HG02973 (cell line): ENCODE results near the gene UST.
"Not testable (repeated sequence)": the region's sequence is repeated elsewhere in the genome, so short reads cannot be mapped to it uniquely, and the experiment has no call there.

Experiments used
- ATAC-seq: cut with Tn5 transposase; IDR thresholded peaks from one replicate; pipeline ENCODE4 v1.9.1; 2021; ENCODE audit warnings: moderate library complexity; ENCODE audit not compliant: unreplicated experiment

Gene UST

DNA sequence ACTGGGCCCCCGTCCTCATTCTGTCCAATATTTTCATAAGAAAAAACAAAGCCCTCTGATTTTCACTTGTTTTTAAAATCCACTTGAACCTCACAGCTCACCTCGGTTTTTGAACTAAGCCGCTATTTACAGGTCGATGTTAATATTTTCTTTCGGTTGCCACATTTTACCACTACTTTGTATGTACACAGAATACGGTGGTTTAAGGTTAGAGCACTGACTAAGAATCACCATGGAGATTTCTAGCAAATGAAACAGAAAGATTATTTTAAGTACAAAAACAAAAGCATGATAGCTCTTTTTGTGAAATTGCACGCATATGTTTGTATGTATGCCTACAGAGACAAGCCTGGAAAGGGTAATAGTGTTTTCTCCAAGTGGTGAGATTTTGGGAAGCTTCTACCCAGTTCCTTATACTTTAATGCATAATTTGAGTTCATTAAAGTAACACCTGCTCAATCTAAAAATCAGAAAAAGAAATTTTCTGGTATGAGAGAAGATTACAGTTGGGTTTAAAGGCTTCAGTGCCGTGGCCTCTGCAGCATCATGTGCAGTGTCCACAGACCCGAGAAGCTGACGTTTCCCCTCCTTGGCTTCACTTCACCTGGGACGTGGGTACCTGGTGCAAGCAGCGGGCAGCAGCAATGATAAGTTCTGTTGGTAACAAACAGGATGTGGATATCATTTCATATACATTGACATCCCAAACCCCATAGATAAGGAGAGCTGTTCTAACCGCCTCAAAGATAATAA lies 144.0 kb downstream of the UST start:
- no peak for ATAC-seq

DNA sequence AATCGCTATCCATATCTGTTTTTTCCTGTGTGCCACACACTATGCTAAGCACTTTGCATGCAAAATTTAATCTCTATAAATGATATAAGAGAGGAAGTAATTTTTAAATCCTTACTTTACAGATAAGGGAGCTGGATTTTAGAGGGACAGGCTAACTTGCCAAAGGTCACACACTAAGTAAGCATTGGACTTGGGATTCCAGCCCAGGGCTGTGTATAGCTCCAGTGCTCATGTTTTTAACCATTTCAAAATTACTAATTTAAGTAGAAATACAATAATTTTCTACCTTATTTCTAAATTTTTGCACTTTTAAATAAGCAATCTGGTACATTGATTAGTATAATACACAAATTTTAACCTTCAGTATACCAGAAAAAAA lies 144.6 kb downstream of the UST start:
- no peak for ATAC-seq

DNA sequence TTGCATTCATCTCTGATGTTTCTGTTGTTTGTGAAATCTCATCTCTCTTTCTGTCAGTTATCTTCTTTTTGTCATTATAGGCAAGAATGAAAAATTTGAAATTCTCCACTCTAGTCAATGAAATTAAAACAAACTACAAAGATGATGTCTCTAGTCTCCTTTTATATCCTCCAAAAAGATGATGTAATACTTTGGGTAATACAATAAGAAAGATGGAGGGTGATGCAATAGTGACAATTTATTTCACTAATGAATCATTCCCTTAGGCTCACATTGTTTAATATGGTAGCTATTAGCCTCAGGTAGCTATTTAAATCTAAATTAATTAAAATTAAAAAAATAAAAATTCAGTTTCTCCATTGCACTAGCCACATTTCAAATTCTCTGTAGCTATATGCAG lies 145.4 kb downstream of the UST start:
- no peak for ATAC-seq

DNA sequence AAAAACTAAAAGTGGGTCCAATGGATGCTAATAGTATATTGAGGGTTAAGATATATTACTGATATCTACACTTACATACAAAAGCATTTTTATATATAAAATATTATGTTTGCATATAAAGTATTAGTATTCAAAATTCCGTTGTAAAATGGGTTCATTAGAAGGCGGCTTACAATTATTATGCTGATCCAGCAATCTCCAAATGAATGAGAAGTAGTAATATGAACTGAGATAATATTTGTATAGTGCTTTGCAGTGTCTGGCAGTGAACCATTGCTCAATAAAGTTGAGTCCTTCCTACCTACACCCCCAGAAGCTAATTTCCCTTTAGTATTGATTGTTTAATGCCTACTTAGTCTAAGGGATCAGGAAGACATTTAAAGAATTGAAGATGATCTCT lies 146.2 kb downstream of the UST start:
- no peak for ATAC-seq

DNA sequence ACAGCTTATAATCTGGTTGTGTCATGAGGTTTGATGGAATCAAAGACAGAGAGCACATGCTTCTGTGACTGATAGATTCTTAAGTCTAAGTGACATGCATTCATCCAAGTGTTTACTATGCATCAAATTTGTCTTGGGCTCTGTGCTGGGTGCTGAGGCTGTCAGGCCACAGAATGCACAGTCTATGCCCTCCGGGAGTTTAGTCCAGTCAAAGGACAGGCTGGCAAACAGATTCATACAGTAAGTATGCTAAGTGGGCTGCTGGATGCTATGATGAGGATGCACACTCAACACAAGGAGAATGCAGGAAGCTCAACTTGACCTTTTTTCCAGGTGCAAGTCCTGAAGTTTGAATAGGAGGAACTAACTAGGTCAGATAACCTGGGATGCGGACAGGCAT lies 146.7 kb downstream of the UST start:
- no peak for ATAC-seq

DNA sequence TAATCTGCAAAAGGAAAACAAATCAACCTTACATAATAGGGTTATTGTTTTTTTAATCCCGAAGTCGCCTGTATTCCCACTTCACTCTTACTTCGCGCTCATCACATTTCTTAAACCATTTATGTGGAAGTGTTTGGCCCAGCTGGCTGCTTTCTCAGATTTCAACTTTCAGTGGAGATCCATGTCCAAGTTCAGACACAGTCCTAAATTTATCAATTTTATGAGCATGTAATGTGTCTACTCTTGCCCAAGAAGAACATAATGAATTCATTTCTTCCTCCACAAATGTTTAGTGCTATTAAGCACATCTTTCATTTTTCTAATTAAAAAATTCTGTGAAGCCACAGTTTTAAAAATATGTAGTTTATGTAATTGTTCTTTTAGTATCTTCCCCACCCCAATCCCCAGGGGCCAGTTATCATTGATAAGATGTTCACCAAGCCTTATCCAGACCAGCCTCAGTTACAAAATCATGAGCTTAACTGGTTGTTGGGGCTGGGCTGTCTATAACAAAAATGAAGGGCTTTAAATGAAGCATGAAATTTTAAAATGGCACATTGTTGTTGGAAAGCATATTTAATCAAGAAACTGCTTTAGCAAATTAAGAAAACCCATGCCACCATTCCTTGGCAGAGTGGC lies 151.7 kb downstream of the UST start:
- ATAC-seq = no peak

DNA sequence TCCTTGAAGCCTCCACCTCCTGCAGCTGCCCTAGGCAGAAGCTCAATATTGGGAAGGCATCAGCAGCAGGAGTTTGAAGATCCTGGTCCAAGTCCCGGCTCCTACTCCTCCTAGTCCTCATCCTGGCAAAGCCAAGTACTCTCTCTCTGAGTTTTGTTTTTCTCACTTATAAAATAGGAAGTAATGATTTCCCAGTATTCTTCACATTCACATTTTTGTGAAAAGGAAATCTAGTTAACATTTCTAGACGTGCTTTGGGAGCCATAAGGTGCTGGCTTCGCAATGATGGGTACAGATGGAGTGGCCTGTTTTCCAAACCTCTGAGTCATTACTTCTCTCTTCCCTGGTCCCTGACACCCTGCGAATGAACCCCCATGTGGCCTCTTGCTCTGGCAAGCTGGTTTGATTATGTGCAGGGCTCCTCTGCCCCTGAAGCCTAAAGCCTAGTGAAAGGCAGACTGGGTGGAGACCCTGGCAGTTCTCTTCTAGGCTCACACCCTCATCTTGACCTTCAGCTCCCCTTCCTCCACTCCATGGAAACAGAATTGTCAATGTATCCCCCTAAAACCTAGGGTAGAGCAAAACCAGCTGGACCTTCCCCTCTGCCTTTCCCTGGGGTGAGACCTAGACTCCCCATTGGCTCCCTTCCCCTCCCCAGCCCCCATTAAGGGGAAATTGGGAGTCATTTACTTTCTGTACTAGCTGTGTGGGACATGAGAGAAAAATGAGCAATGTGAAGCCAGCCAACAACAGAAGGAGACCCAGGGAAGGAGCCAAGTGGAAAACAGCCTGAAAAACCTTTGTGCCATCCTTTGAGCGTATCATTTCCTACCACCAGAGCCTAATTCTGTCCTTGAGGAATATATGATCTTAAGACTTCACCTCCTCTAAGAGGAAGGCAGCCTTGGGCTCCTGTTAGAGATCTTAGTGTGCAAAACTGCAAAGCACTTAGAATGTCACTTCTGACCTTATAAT lies 158.4 kb downstream of the UST start:
- no peak for ATAC-seq

DNA sequence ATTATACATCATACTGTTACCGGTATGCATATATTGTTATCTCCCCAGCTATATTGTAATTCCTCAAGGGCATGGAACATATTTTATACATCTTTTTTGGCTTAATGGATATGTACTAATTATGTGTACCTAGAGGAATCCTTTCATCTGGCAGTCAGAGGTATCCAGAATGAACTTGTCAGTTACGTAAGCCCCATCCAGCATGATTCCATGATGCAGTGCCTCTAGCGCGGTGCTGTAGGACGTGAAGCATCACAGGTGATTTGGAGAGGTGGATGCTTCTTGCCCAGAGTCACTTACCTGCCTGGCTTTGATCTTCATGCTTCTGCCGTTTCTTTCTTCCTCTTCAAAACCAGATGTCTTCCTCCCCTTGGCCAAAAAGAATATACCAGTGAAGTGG lies 159.1 kb downstream of the UST start:
- ATAC-seq = no peak

DNA sequence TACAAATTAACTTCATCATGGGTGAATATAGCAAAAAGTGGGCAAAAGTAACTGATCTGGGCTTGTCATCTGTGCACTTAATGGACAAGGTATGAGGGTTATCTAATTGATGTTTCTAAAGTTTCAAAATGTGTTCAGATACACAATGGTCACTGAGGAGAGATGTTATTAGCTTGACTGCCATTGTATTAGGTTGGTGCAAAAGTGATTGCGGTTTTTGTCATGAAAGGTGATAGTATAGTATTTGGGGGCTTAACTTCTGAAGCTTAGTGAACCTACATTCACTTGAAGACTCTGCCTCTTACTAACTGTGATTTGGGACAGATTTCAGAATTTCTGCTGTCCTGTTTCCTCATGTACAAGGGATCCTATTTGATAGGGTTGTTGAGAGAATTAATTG lies 159.6 kb downstream of the UST start:
- ATAC-seq = no peak

DNA sequence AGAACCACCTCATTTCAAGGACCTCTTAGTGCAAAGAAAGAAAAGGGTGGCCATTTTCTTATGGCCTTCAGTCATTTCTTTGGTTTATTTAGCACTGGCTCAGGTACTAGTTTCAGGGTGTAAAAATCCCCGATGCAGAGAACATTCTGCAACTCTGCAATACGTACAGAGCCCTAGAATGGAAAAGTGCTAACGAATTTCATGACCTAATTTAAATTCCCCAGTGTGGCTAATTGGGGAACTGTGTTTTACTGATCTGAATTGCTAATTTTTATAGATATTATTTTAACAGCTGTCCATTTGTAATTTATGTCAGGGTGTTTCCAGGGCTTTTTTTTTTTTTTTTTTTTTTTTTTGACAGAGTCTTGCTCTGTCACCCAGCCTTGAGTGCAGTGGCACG lies 160.7 kb downstream of the UST start:
- ATAC-seq = no peak

DNA sequence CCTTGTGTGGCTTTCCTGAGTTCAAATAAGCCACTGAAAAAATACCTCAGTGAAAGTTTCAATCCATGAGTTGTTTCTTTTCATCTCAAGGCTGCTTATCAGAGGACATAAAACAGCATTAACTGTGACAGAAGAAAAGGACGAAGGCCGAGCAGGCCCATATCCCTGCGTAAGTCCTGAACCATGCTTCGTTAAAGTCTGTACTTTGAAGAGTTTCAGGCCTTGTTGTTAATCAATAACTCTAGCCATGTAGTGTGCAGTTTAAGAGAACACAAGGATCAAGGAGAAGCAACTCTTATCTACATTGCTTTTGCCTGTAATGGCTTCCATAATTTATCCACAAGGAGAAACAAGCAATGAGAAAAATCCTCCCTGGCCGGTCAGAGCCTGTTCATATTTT lies 165.4 kb downstream of the UST start:
- no peak for ATAC-seq

DNA sequence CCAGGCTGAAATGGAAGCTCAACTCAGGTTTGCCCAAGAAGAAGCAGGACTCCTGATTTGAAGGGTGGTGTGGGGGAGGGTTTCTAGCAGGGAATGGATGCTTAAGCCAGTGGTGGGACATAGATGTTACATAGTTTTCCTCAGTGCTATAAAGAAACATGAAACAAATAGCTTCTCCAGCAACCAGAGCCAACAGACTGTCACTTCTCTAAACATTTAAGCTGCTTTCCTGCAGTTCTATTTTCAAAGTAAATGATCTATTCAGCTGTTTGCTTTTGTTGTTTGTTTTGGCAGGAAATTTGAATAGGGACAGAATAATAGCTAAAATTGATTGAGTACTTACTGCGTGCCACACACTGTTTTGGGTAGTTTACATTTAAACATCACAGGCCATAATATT lies 169.0 kb downstream of the UST start:
- no peak for ATAC-seq

DNA sequence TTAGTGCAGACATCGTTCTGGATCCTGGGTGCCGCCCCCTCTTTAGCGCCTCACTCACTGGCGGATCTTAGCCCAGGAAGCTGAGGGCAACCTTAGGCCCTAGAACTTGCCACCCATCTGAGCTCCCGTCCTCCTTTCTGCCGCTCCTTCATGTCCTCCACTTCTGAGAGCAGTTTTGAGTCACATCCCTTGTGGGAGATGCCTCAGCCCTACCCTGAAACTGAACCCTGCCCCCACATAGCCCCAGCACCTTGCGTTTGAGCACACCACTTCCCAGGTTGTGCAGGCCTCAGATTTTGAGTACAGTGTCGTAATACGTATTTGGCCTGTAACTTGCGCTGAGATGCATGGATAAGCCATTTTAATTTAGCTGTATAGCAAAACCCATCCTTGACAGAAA lies 169.7 kb downstream of the UST start:
- not testable (repeated sequence) for ATAC-seq

DNA sequence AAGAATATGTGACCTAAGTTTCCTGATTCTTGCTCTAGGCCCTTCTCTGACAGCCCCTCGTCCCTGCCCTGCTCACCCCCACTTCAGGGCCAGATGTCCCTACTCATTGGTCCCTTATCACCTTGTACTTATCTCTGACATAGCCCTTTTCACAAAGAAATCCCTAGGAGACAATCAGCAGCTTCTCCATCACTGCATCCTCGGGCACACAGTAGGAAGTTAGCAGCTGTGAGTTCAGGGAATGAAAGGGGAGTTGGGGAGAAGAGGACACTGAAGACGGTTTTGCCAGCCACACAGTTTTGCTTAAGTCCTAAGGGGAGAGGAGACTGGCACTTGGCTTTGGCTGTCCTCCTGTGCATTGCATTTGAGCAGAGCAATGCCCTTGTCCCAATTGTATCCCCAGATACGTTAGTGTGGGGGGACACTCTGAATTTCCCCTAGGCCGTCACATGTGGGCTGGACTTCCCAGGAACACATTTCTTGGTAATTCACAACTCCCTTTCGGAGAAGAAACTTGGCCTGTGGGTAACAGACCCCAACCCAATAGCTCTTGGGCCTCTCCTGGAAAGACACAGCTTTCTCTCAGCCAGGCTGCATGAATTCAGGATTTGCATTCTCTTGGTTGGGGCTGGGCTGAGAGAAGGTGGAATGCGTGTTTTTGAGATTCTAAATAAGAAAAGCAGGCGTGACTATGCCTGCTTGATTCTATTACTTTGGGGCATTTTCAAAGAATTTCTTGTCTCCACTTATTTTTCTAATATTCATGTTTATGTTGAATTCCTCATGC lies 177.6 kb downstream of the UST start:
- ATAC-seq = no peak

DNA sequence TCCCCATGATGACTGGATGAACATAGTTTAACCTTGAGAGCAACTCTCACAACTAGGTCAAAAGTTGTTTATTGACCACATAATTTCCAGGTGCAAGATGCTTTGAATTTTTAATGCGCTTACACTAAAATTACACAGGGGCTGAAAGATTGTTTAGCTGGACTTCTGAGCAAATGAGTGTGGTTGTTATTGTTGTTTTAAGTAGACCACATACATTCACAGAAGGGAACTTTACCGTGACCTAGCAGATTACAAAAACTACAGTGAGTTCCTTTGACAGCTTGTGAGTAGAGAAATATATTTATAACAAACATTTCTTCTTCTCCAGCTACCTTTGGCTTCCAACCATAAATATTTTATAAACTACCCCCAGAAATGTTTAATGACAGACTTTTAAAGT lies 178.9 kb downstream of the UST start:
- ATAC-seq = no peak

DNA sequence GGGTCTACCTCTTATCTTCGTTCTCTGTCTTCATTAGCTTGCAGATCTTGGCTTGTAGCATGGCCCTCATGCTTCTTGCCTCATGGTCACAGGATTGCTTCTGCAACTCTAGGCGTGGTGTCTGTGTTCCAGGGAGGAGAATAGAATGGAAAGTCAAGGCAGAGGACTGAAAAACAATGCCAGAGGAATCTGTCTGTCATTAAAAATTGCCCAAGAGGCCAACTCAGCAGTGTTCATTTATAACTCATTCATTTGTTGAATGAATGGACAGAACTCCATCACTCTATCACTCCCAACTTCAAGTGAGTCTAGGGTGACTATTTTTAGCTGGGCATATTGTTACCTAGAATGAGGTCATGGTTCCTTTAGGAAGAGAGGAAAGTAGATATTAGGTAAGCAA lies 179.6 kb downstream of the UST start:
- no peak for ATAC-seq

DNA sequence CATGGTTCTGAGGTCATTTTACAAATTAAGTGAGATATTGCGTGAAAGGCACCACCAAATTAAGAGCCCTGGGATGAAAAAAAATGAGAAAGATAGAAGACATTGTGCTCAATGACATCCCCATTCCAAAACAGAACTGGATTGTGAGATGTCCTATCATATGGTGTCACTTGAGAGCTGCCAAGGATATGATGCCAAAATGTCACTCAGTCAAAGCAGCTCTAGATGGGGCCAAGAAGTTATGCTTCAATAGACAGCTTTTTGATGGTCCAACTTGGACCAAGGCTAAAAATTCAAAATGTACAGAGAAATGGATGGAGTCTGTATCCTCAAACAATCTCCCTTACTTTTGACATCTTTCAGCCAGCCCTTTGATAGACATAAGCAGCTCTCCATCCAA lies 180.8 kb downstream of the UST start:
- no peak for ATAC-seq

DNA sequence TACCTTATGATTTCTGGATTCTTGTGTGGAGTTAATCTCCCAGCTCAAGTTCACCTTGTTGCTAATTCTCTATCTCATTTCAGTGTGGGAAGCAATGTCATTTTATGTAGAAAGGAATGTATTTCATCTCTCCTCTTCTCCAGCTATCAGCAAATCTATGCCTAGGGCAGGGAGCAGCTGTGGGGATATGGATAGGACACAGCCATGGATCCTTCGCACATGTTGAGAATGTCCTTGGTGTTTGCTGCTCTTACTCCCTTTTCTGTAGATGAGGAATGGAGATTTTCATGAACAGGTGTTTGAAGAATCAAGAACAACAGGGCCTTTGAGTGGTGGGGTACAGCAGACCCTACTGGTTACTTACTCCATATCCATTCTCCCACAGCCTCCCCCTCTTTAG lies 182.0 kb downstream of the UST start:
- no peak for ATAC-seq

DNA sequence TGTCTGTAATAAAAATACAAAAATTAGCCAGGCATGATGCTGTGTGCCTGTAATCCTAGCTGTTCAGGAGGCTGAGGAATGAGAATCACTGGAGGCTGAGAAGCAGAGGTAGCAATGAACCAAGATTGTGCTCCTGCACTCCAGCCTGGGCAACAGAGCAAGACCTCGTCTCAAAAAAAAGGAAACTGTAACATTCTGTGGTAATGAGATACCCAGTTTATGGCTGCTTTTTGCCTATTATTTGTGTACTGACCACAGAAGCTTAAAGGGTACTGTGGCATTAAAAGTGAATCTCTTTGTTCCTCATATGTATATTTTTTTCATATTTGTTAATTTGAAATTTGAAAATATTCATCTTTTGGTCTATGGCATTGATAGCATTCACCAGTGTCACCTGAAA lies 185.4 kb downstream of the UST start:
- ATAC-seq = no peak

DNA sequence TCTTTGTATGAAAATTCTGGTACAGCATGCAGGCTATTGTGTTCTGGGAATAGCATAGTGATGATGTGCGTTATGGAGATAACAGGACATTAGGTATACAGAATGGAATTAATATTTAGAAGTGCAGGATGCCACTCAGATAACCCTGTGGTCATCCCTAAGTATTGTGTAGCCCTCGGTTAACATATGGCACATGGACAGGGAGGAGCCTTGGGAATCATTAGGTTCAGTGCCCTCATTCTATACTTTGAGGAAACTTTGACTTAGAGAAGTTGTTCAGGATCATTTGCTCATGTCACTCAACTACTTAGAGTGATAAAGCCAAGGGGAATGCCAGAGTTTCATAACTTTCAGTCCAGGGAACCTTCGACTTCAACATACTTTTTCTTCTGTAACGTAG lies 185.9 kb downstream of the UST start:
- no peak for ATAC-seq

DNA sequence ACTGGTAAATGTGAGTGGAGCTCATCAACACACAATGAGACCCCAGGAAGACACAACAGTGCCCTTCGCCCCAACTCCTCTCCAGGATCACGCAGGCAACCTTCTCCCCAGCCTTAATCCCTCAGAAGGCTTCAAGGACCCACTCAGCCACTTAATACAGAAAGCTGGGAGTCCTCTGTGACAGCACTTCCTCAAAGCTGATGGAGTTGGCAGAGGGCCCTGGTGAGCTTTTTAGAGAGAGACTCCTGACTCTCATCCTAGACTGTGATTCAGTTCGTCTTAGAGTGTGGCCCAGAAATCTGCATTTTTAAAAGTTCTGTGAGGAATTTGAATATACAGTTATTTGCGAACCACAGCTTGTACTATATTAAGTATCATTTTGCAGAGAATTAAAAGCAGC lies 187.7 kb downstream of the UST start:
- no peak for ATAC-seq
